ENCODE measurements around the gene FAM180B.

Gene FAM180B

DNA sequence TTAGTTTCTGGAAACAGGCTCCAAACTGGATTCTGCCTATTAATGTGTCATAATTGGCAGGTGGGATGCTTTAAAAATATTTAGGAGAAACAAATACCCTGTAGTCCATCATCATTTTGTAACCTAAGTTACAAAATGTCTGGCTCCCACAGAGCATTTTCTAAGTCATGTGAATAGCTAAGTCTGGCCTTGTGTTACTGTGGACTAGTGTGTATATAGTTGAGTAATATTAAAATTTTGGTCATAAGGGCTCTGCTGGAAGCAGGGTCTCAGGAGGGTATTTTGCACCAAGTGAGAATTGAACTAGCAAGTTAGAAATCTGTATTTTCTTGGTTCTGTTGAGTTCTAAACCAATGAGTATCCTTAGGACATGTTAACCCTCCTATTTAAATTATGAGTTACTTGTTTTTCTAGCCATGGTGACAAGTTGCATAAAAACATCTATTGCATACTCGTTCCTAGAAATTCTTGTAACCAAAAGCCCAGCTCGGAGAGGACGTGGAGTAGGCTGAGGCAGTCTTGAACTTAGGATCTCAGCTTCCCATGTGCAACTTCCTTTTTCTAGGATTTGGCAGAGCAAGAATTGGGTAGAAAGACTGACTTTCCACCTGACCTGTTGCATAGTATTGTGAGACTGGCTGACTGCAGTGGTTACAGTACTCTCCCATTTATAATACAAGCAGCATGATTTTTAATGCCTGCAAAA is 15.7 kb upstream of the FAM180B start:
- no peak for DNase-seq

DNA sequence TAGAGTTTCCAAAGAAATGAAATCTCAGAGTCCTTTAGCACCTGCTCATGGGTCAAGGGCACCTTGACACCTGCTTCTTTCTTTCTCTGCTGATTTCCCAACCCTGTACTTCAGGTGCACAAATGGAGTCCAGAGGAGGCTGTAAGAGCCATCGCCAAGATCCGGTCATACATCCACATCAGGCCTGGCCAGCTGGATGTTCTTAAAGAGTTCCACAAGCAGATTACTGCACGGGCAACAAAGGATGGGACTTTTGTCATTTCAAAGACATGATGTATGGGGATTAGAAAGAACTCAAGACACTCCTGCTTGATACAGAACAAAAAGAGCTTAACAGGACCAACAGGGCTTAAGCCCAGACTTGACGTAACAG is 15.1 kb upstream of the FAM180B start:
- no peak for DNase-seq

DNA sequence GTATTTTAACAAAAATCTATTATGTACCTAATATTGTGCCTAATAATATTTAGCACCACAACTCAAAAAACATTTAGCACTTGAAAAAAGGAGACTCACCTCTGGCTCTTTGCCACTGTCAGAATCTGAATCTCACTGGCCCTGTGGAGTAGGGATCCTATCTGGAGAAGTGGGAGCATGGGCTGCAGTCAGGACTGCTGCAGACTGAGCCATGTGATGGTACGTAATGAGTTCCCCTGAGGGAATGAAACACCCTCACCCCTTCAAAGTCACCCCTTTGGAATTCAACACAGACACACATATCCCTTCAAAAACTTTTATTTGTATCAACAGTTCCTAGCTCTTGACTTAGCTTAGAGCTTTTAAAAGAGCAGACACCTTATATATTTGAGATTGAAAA is 14.6 kb upstream of the FAM180B start:
- no peak for DNase-seq

DNA sequence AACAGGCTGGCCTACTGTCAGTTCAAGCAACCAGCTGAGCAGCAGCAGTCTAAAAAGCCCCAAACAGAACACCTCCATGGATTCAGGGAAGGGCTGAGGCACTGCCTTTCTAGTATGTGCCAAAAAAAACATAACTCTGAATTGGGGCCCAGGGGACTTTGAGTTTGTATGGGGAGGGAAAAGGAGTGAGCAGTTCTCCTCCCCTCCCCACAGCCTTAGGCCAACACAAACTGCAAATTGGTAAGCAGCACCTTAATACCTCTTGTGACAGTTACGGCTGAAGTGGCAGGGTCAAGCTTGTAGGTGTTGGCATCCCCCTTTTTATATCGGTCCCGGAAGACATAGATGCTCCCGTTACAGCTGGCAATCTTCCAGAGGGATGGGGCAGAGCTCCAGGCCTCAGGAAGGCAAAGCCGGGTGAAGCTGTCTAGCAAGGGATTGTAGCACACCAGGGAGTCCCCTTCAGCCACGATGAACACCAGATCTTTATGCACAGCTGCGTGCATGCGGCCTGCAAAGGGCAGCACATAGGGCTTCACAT is 13.7 kb upstream of the FAM180B start:
- DNase-seq = no peak

DNA sequence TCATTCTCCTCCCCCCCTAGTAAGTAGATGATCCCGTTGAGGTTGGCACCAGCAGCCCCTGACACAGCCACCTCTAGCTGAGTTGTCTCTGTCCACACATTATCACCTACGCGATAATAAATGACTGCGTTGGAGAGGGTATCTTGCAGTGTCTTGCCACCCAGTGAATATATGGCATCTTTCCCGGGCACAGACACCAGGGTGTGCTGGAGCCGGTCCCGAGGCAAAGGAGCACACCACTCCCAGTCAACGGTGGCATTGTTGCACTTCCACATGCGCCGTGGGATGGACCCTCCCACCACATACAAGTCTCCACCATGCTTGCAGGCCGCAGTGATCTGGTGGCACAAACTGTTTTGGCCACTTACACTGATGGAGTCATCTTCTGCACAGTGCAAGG is 13.2 kb upstream of the FAM180B start:
- DNase-seq = no peak

DNA sequence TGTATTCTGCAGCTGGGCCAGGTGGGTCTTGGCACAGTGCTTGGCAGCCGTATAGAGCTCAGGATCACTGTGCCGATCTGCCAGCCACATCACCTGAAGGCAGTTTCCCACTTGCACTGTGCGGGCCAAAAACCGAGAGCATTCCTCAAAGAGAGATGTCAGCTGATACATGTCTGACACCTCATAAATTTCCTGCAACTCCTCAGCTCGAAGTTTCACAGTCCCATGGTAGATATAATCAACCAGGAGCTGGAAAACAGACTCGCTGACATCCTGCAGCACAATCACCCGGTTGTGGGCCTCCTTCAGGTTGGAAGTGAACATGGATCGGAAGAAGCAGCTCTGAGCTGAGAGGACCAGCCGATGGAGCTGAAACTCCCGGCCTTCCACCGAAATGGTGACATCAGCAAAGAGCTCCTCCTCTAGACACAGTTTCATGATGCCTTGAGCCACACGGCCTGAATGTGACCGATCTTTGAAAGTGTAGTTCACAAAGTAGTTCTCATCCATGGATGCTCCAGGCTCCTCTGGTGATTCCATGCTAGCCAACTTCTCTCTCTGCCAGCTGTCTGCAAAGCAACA is 8.9 kb upstream of the FAM180B start:
- DNase-seq = no peak

DNA sequence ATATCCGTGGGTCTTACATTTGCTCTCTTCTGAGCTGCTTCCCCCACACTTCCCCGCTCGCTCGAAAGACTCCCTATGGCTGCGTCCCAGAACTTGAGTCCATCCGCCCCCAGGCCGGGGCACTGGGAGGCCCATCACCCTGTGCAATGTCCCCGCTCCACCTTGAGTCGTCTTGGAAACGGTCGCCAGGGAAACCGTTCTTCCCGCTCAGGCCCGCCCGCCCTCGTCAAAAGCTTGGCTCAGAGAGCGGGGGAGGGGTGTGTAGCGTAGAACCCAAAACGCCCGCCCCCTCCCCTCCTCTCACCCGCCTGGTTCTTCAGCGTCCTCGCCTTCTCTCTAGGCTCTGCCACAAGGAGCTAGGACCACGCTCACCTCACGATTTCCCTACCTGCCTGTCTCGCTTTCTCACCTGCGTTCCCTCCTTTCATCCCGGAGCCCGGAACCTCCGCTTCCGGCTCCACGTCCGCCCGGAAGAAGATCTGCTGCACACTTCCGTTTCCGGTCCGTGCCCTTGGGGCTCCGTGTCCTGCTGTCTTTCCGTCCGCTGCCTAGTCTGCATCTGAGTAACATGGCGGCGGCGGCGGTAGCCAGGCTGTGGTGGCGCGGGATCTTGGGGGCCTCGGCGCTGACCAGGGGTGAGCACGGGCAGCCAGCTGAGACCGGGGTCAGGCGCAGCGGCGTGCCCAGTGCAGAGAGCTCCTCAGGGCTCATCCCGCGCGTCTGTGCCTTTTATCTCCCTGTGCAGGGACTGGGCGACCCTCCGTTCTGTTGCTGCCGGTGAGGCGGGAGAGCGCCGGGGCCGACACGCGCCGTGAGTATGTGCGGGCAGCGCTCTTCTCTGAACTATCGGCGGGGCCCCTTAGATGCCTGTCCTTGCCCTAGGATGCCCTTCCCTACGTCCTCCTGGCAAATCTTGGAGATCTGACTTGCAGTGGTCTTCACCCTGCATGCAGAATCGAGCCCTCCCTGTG is 7.7 kb upstream of the FAM180B start, which contains the start of the genes KBTBD4 and NDUFS3:
KBTBD4 (minus strand) TSS at position 447 of the 971 bp plus-strand sequence; CDS start at position 428, 19 bp downstream.
NDUFS3 (plus strand) TSS at position 551 of the 971 bp plus-strand sequence; CDS start at position 569, 18 bp downstream.
- DNase-seq = peak; percentile 95

DNA sequence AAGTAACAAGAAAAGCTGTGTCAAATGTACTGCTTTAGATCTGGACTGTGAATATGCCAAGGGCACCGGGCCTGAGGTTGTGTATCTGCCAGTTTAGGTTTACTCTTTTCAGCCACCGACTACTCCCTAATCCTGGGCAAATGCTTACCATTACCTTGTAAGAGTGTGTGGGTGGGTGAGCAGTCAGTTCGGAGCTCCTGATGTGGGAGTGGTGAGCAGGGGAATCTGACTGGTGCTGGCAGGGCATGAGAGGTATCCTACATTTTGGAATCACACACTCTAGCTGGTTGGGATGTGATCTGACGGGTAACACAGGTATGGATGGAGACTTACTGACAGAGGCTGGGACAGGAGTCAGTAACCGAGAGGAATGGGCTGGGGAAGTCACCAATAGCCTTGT is 2.6 kb upstream of the FAM180B start:
- DNase-seq = no peak

DNA sequence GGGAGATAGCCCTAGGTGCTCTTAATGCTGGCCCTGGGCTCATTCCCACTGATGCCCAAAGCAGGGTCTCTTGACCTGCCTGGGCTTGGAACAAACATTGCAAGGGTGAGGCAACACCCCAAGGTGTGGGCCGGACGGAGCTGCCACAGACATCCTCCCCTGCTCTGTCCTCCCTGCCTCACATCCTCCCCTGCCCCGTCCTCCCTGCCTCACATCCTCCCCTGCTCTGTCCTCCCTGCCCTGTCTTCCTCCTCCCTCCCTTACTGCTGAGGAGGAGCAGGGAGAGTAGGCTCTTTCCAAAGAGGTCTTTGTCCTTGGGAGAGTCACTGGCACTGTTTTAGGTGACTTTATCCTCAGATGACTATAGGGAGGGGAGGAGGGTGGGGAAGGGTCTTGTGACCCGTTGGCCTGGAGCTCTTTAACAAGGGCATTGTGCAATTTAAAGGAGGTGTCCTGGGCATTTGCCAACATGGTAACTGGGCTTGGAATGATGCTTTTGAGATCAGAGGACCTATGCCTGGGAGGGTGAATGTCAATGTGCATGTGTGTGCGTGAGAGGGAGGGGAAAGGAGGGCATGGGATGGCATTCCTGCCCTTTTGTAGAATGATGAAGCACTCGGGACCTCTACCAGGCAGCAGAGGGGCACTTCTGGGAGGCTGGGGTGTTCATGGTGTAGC is 700 bp downstream of the FAM180B start:
- DNase-seq = no peak

DNA sequence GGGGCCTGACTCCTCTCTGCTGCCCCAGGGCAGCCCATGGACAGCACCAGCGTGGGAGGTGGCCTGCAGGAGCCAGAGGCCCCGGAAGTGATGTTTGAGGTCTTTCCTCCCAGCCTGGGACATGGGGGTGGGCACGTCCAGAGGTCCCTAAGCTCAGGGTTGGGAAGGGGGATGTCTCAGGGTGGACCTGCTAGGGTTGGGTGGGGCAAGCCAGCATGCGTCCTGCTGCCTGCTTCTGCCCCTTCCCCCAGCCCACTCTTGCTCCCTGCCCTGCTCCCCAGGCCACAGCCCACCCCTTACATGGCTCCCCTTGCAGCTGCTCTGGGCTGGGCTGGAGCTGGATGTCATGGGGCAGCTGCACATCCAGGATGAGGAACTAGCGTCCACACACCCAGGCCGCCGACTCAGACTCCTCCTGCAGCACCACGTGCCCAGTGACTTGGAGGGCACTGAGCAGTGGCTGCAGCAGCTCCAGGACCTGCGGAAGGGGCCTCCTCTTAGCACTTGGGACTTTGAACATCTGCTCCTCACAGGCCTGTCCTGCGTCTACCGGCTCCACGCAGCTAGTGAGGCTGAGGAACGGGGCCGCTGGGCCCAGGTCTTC is 1.3 kb downstream of the FAM180B start:
- no peak for DNase-seq

DNA sequence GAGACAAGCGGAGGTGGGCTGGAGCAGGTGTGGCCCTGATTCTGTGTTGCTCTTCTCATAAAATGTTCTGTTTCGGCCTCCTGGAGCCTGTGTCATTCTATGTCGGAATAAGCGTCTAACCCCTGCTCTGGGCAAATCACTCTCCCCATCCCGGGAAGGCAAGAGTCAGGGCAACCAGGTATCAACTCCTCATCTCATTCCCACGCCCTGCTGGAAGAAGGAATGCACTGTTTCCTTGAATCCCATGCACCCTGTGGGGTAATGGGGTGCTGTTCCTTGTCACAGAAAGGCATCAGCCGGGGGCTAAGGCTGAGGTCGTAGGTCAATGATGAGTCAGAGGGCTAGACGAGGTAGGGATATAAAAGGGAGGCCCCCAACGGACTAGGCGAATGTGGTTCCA is 2.6 kb downstream of the FAM180B start:
- no peak for DNase-seq

DNA sequence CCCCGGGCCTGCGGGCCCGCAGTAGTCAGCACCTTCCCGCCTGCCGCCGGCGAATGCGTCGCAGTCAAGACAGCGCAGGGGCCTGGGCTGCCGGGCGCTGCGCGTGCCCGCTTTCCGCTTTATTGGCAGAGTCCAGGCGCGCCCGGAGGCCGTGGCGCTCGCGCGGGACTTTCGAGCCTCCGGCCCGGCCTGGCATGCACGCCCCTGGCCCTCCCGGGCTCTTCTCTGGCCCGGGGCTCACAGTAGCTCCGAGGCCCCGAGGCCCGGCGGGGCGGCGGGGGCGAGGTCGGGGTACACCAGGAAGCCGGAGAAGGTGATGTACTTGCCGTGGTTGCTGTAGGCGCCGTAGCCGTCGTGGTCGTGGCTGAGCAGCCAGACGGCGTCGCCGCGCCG is 3.1 kb downstream of the FAM180B start:
- DNase-seq = no peak

DNA sequence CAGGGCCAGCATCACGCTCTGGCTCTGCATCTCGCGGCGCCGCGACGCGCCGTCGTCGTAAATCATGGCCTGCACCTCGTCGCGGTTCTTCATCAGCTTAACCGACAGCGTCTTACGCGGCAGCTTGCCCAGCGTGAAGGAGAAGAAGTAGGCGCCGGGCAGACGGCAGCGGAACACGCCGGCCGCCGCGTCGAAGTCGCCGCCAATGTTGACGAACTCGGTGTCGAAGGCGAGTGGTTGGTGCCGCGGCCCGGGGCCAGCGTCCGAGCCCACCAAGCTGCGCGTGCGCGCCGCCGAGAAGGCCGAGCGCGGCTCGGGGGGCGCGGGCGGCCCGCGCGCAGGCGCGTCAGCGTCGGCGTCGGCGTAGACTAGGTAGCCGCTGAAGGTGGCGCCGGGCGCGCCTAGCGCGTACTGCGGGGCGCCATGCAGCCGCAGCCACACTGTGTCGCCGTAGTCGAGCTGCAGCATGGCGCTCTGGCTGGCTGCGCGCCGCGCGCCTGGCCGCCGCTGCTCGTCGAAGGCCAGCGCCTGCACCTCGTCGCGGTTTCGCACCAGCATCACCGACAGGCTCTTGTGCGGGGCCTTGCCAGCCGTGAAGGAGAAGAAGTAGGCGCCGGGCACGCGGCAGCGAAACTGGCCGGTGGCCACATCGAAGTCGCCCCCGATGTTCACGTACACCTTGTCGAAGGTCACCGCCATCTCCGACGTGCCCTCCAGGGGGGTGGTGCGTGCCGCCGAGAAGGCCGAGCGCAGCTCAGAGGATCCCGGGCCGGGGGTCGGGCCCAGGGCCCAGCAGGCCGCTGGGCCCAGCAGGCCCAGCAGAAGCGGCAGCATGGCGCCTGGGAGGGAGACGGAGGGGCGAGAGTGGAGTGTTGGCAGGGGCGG is 3.7 kb downstream of the FAM180B start:
- DNase-seq = no peak

DNA sequence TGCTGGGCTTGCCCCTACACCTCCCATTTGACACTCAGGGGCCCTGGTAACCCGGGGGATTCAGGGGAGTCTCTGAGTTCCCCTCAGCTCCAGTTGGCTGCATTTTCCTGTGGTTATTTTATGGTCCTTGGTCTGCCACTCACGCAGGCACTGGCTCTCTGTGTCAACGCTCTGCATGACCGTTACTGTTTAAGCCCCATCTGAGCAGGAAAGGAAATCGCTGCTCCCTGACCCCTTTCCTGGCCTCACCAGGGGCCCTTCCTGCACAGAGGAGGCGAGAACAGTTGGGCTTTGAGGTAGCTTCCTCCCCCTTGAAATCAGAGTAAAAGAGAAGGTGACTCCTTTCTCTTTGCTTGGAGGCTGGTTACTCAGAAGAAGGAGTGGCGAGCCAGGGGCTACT is 5.3 kb downstream of the FAM180B start:
- DNase-seq = no peak

DNA sequence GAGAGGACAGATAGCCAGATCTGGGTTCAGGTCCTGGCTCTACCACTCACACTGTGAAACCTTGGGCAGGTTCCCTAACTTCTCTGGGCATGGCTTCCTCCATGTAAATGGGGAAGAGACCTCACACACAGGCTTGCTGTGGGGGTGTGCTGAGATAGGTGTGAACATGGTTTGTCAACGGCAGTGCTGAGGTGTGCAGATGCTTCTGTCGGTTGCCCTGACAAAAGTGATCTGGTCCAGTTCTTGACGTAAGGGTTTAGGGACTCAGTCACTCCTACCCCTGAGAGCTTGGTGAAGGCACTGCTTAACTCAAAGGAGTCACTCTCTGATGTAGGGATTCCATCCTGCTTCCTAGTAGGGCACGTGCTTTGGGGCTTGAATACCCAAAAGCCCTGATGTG is 5.8 kb downstream of the FAM180B start:
- DNase-seq = no peak

DNA sequence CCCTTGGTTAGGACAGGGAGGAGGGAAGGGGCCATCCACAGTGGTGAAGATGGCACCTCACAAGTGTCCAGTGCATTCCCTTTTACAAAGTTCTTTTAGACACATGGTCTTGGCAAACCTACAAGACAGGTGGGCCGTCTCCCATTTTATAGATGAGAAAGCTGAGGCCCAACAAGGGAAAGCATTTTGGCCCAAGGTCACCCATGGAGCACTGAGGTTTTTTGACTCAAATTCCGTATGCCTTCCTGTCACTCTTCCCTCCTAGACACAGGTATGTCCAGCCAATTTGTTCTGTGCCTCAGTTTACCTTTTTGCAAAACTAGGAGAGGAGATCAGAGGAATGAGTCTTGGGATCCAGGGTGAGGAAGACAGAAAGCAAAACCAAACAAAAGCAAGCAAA is 6.5 kb downstream of the FAM180B start:
- no peak for DNase-seq

DNA sequence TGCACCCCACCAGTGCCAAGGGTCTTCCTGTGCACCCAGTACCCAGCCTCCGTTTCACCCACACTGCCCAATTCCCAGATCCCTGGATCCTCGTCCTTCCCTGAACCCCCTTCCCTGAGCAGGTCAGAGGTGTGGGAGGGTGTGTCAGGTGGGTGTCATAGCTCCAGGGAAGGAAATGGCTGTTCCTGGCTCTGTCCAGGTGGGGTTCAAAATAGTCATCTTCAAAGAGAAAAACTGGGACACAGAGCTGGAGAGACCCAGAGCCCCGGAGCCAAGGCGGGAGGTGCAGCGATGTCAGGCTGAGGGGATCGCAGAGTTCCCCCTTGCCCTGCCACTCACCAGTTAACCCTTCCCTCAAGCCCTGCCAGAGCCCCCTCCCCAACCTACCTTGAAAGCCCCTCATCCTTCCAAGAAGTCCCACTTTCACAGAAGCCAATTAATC is 7.0 kb downstream of the FAM180B start:
- no peak for DNase-seq

DNA sequence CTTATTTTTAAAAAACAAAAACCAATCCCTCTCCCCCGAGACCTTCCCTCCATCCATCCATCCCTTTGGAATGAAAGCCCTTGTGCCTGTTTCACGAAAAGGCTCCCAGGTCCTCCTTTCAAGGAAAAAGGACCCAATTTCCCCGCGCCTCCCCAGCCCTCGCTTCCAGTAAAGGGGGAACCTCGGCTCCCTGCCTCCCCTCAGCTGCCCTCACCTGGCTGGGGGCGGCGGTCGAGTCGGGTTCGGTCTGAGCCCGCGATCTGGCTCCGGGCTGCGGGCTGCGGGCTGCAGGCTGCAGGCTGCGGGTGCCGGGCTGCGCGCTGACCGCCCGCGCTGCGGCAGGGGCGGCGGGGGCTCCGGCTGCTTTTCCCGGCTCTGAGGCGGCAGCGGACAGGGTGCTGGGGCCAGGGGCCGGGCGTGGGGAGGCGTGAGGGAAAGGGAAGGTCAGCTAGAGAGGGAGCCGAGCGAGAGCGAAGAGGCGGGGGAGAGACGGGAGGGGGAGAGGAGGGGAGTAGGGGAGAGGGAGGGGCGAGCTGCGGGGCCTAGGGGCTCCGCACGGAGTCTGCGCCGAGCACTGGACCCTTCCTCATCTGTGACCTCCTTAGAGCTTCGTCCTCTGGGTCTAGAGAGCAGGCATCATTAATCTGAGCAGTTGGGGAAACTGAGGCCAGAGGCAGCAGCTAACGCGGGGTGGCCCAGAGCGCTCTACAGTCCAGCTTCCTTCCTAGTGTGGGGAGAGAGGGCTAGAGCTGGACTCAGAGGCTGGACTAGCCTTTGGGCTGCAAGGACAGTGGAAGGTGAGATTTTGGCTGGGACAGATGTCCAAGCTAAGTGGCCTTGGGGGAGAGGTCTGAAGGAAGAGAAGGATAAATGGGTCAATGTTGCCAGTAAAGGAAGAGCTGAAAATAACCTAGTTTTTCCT is 7.7 kb downstream of the FAM180B start, which contains the start of gene C1QTNF4:
C1QTNF4 (minus strand) TSS at position 478 of the 922 bp plus-strand sequence. CDS start 3,601 bp downstream, outside the sequence.
- no peak for DNase-seq

DNA sequence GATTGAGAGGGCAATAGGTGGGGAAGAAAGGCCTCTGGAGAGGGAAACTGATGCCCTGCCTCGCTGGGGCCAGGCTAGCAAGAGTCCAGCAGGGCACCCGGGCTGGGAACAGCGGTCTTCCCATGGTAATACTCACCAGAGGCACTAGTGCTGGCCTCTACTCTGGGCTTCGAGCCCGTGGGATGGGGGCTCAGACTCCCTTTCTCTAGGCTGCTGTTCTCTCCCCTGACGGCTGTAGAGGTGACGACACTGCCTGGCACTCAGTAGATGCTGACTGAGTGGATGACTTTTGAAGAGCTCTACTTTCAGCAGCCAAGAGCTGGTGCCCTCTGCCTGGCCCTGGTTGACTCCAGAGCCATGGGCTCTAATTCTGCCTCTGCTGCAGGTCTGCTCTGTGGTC is 8.6 kb downstream of the FAM180B start:
- no peak for DNase-seq

DNA sequence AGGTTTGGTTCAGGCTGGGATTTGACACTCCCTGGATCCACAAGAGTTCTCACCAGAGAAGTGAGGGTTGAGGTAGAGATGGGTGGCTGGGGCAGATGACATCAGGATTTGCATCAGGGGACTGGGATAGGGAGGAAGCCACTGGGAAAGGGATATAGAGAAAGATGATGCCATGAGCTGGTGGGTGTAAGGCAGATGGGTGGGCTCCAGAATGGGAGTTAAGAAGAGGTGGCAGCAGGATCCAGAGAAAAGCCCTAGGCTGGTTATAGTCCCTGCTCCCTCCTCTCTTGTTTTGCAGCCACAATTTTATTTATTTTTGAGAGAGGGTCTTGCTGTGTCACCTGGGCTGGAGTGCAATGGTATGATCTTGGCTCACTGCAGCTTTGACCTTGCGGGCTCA is 9.5 kb downstream of the FAM180B start:
- DNase-seq = no peak

All from NCI-H2171 treated with DMSO at 0.1 percent for 48 hours (cell line).